GM19455 (cell line): Measurements from ENCODE around the gene XYLT1.
"Not testable (repeated sequence)": the region's sequence is repeated elsewhere in the genome, so short reads cannot be mapped to it uniquely, and the experiment has no call there.

Experiments used
- ATAC-seq: cut with Tn5 transposase; IDR thresholded peaks from one replicate; pipeline ENCODE4 v1.9.1; 2021; ENCODE audit not compliant: unreplicated experiment

XYLT1 gene, protein sequence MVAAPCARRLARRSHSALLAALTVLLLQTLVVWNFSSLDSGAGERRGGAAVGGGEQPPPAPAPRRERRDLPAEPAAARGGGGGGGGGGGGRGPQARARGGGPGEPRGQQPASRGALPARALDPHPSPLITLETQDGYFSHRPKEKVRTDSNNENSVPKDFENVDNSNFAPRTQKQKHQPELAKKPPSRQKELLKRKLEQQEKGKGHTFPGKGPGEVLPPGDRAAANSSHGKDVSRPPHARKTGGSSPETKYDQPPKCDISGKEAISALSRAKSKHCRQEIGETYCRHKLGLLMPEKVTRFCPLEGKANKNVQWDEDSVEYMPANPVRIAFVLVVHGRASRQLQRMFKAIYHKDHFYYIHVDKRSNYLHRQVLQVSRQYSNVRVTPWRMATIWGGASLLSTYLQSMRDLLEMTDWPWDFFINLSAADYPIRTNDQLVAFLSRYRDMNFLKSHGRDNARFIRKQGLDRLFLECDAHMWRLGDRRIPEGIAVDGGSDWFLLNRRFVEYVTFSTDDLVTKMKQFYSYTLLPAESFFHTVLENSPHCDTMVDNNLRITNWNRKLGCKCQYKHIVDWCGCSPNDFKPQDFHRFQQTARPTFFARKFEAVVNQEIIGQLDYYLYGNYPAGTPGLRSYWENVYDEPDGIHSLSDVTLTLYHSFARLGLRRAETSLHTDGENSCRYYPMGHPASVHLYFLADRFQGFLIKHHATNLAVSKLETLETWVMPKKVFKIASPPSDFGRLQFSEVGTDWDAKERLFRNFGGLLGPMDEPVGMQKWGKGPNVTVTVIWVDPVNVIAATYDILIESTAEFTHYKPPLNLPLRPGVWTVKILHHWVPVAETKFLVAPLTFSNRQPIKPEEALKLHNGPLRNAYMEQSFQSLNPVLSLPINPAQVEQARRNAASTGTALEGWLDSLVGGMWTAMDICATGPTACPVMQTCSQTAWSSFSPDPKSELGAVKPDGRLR

GRCh38 chr16:17470908-17471718, at the start of gene XYLT1:
Gene XYLT1 (minus strand): TSS chr16:17470960. CDS start chr16:17470796, 164 bp downstream.
- ATAC-seq: no peak

DNA sequence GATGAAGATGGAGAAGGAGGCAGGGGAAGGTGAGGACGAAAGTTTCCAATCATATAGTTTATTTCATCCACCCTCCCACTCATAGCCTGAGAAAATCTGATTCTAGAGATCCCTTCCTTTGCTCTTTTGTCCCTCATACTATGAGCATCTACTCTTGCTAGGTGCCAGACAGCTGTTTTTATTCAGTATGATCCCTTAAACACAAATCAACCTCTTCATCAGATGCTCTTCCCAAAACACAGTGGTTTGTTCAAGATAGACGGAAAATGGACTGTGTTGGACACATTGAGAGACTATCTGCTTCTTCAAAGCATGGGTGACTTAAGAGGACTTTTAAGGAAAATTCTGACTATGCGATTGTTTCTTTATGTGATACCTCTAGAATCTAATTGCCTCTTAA, 49.4 kb upstream of the XYLT1 start:
- ATAC-seq: no peak

GRCh38 chr16:17519101-17519955, 48.6 kb upstream of the XYLT1 start:
- no peak for ATAC-seq

- ATAC-seq: no peak
Measured at GRCh38 chr16:17518441-17518840, 47.7 kb upstream of the XYLT1 start.

DNA sequence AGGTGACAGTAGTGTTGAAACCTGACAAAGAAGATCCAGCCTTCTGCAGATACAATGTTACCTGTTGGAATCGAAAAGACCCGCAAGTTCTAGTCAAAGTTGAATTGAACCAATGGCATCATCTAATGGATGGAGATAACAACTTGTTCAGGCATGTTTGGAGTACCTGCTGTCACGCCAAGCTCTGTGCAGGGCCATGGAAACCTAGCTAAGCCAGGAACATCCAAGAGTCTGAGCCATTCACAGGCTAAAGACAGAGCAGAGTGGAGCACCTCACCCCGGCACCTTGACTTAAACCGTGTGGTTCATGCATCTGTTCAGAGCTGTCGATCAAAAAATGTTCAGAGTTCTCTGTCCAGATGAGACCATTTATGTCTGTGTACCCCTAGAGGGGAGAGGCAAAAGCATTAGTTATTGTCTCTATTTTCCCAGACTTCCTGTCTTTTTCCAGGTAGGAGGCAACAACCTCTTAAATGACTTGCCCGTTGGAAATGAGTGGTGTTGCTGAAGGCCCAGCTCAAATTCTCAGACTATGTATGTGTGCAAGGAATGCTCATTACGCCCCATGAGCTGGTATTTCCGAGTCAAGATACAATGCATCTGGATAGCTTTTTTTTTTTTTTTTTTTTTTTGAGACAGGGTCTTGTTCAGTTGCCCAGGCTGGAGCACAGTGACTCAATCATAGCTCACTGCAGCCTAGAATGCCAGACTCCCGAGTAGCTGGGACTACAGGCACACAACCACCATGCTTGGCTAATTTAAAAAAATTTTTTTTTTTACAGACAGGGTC, 44.9 kb upstream of the XYLT1 start:
- ATAC-seq: no peak

- ATAC-seq: no peak
Measured at GRCh38 chr16:17512636-17513220, 42.0 kb upstream of the XYLT1 start.

GRCh38 chr16:17511340-17511739, 40.6 kb upstream of the XYLT1 start:
- ATAC-seq: no peak

- no peak for ATAC-seq
Measured at GRCh38 chr16:17510567-17510966, 39.8 kb upstream of the XYLT1 start.

GRCh38 chr16:17509194-17509593, 38.4 kb upstream of the XYLT1 start:
- no peak for ATAC-seq

- ATAC-seq: no peak
Measured at GRCh38 chr16:17508303-17508702, 37.5 kb upstream of the XYLT1 start.

GRCh38 chr16:17507516-17507915, 36.8 kb upstream of the XYLT1 start:
- not testable (repeated sequence) for ATAC-seq

- ATAC-seq: not testable (repeated sequence)
Measured at GRCh38 chr16:17505828-17506227, 35.1 kb upstream of the XYLT1 start.

DNA sequence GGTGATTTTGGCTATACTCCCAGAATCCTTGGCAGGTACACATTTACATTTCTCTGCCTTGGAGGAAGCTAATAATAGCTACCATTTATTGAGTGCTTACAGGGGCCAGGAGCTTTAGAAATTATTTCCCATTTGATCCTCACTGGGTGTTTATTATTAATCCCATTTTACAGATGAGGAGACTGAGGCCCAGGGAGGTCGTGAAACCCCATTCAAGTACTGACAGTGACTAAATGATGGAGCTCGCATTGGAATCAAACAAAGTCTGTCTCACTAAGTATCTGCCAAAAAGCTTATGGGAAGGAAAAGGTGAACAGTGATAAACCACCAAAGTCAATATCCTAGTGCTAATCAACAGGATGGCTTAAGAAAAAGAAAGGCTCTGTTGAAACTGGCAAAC, 33.3 kb upstream of the XYLT1 start:
- ATAC-seq: no peak

- no peak for ATAC-seq
Measured at GRCh38 chr16:17503331-17503730, 32.6 kb upstream of the XYLT1 start.

DNA sequence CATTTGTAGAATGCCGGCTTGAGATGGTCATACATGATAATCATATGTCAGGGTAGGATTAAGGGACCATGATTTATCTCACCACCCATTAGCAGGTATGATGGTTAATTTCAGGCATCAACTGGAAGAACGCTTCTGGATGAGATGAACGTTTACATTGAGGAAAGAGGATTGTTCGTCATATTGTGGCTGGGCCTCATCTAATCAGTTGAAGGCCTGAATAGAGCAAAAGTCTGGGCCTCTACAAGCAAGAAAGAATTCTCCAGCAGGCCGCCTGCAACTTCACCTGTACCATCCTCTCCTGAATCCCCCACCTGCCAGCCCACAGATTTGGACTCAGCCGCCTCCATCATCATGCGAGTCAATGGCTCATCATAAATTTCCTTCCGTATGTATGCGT, 30.6 kb upstream of the XYLT1 start:
- no peak for ATAC-seq

DNA sequence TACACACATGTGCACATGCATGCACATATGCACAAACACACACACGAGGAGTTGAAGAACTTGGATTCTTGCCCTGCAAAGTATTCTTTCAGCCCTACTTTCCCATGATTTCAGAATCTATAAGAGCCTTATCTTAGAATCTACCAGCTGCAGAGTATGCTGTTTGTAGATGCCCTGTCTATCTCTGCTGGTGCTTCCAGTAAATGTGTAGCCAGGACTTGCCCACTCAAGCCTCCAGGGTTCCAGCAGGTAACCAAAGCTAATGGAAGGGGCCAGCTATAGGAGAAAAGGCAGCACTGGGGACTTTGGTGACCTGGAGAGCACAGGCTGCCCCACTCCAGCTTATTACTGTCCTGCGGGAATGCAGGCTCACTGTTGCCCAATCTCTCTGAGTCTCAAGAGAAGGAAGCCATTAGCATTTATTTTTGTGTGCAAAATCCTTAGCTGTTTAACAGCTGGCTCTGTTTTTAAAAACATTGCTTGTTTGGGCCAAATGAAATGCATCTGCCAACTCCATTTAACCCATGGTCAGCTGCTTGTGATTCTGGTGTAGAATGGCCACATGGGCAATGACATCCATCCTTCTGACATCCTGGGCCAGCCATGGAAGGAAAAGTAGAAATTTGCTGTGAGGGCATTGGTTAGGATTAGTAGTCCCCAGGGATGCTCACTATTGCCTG, 28.6 kb upstream of the XYLT1 start:
- no peak for ATAC-seq

- ATAC-seq: no peak
Measured at GRCh38 chr16:17497648-17498047, 26.9 kb upstream of the XYLT1 start.

- ATAC-seq: no peak
Measured at GRCh38 chr16:17496891-17497290, 26.1 kb upstream of the XYLT1 start.
